PFSK-1 (cell line): ENCODE data around the gene ATAD3B.

ENCODE experiments used
- POLR2AphosphoS5 ChIP-seq: IDR thresholded peaks from 2 replicates; pipeline ENCODE4 v1.6.1; 2012; ENCODE audit warnings: low read depth, mild to moderate bottlenecking, control low read depth, low read length, moderate library complexity
- TAF1 ChIP-seq: IDR thresholded peaks from 2 replicates; pipeline ENCODE4 v1.6.1; 2012; ENCODE audit warnings: low read length, control low read depth, borderline replicate concordance; ENCODE audit not compliant: insufficient read depth

- TF ChIP-seq POLR2AphosphoS5 (no peak), TAF1 (no peak)
These were observed 37.8 kb upstream of the ATAD3B start for GRCh38 chr1:1433804-1434130.
